ENCODE results near the gene GYPB.
"Not testable (repeated sequence)": the region's sequence is repeated elsewhere in the genome, so short reads cannot be mapped to it uniquely, and the experiment has no call there.

The GYPB gene

GRCh38 chr4:144019277-144019676 is at the start of gene GYPB:
Gene GYPB (minus strand): TSS chr4:144019380. CDS start chr4:144019287, 93 bp downstream.
- H3K27ac ChIP-seq: not testable (repeated sequence)

GRCh38 chr4:144061556-144061955 is 42.4 kb upstream of the GYPB start:
- not testable (repeated sequence) for H3K27ac ChIP-seq

- not testable (repeated sequence) for H3K27ac ChIP-seq
These were observed 41.2 kb upstream of the GYPB start for GRCh38 chr4:144060234-144060859.

GRCh38 chr4:144056800-144057199 is 37.6 kb upstream of the GYPB start:
- no peak overlapping the region for H3K27ac ChIP-seq
- no peak for TF ChIP-seq ZFX (IDR thresholded peaks at IDR 0.05; ENCODE audit: borderline replicate concordance)
- no peak for TF ChIP-seq CTCF (IDR thresholded peaks at IDR 0.05)

- not testable (repeated sequence) for H3K27ac ChIP-seq
These were observed 36.2 kb upstream of the GYPB start for GRCh38 chr4:144055336-144055735.

GRCh38 chr4:144051494-144051893 is 32.3 kb upstream of the GYPB start:
- H3K27ac ChIP-seq: not testable (repeated sequence)

- H3K27ac ChIP-seq: not testable (repeated sequence)
These were observed 31.5 kb upstream of the GYPB start for GRCh38 chr4:144050631-144051030.

- not testable (repeated sequence) for H3K27ac ChIP-seq
These were observed 30.6 kb upstream of the GYPB start for GRCh38 chr4:144049495-144050424.

- H3K27ac ChIP-seq: not testable (repeated sequence)
These were observed 25.8 kb upstream of the GYPB start for GRCh38 chr4:144044936-144045335.

GRCh38 chr4:144032580-144032979 is 13.4 kb upstream of the GYPB start:
- not testable (repeated sequence) for H3K27ac ChIP-seq

- H3K27ac ChIP-seq: not testable (repeated sequence)
These were observed 12.7 kb upstream of the GYPB start for GRCh38 chr4:144031875-144032274.

- H3K27ac ChIP-seq: not testable (repeated sequence)
These were observed 12.2 kb upstream of the GYPB start for GRCh38 chr4:144031369-144031768.

- H3K27ac ChIP-seq: not testable (repeated sequence)
These were observed 11.5 kb upstream of the GYPB start for GRCh38 chr4:144030708-144031107.

GRCh38 chr4:144026682-144027081 is 7.5 kb upstream of the GYPB start:
- not testable (repeated sequence) for H3K27ac ChIP-seq

GRCh38 chr4:144024399-144025053 is 5.3 kb upstream of the GYPB start:
- not testable (repeated sequence) for H3K27ac ChIP-seq

- H3K27ac ChIP-seq: not testable (repeated sequence)
These were observed 3.7 kb upstream of the GYPB start for GRCh38 chr4:144022772-144023400.

Measured in 22Rv1 (cell line).